ENCODE data around the gene KIRREL3. TPM values are rescaled to one million over a fixed set of nuclear protein-coding genes. Genes with fewer than 3 reads are reported as not detected.

KIRREL3 gene
- total RNA-seq, 4 donors from 2014 or later = 0.19 TPM; not detected in 3

DNA sequence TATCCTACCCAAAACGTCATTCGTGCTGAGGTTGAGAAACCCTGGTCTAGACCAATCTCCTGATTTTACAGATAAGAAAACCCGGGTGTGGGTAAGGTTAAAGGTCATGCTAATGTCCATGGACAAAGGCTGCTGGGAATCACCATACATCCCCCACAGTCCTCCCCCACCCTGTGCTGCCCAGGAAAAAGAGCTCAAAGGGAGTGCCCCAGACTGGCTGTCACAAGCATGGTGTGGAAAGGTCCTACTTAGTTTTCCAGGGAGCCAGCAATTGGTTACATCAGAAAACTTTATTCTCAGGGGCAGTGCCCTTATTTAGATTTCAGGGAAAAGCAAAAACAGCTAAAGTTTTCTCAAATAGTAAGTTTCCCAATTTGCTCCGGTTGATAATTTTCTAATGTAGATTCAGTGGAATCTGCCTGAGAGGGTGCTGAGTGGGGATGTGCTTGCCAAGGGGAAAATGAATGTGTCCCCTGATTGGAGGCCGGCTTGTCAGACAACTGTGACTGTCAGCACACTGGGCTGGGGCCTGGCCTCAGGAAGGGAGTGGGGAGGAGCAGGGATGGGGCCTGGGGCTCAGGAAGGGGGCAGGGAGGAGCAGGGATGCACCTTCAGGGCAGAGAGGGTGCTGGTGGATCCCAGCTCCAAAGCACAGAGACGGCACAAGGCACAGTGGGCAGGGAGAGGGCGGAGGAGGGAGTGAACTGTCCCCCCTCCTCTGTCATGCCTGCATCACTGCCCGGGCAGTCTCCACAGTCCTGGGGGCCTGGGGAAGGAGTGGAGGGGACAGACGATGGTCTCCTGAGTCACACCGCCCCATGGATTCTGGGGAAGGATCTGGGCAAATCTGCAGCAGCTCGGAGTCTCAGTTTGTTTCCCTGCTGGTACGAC, 263.6 kb downstream of the KIRREL3 start:
- no peak overlapping the region for H3K4me3 ChIP-seq
- H3K36me3 ChIP-seq = no peaks in the 10 kb centered on the region
- H3K27me3 ChIP-seq = no peaks in the 10 kb centered on the region
- no peak for DNase-seq
- H3K4me1 ChIP-seq = no peaks in the 10 kb centered on the region
- H3K27ac ChIP-seq = no peak overlapping the region
- no peaks in the 10 kb centered on the region for H3K9me3 ChIP-seq
- WGBS, 2 donors = 67 to 84% methylated on average over 8 to 9 of the region's 12 CpGs
- TF ChIP-seq POLR2A (IDR thresholded peaks at IDR 0.05) = no peak
- TF ChIP-seq, protein P1, sequence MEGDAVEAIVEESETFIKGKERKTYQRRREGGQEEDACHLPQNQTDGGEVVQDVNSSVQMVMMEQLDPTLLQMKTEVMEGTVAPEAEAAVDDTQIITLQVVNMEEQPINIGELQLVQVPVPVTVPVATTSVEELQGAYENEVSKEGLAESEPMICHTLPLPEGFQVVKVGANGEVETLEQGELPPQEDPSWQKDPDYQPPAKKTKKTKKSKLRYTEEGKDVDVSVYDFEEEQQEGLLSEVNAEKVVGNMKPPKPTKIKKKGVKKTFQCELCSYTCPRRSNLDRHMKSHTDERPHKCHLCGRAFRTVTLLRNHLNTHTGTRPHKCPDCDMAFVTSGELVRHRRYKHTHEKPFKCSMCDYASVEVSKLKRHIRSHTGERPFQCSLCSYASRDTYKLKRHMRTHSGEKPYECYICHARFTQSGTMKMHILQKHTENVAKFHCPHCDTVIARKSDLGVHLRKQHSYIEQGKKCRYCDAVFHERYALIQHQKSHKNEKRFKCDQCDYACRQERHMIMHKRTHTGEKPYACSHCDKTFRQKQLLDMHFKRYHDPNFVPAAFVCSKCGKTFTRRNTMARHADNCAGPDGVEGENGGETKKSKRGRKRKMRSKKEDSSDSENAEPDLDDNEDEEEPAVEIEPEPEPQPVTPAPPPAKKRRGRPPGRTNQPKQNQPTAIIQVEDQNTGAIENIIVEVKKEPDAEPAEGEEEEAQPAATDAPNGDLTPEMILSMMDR (IDR thresholded peaks at IDR 0.05) = no peak
- intact Hi-C loops (cut with DNase I) = no loop called here

DNA sequence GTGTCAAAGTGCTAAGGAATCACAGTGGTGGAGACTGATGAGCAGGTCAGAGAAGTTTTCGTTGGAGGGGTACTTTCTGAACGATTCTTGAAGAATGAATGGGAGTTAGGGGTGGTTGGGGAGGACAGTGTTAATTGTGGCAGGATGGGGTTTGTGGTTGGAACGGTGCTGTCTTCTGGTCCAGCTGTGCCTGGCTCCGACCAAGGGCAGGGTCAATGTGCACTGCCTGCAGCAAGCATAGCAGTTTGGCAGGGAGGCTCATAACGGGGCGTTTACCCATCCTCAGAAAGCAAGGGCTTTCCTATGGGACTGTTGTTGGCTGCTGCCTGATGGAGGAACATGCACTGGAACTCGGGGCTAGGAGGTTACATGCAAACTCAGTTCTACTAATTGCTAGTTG, 265.8 kb downstream of the KIRREL3 start:
- TF ChIP-seq, protein P1 (IDR thresholded peaks at IDR 0.05) = no peak
- no peak for TF ChIP-seq POLR2A (IDR thresholded peaks at IDR 0.05)
- Histone ChIP-seq H3K36me3 (no peaks in the 10 kb centered on the region), H3K9me3 (no peaks in the 10 kb centered on the region), H3K4me1 (no peaks in the 10 kb centered on the region), H3K27ac (no peak overlapping the region), H3K4me3 (no peak overlapping the region), H3K27me3 (no peaks in the 10 kb centered on the region)
- WGBS, 2 donors = 62 to 74% methylated on average over 6 to 7 of the region's 7 CpGs
- intact Hi-C loops (cut with DNase I) = no loop called here
- DNase-seq = no peak

DNA sequence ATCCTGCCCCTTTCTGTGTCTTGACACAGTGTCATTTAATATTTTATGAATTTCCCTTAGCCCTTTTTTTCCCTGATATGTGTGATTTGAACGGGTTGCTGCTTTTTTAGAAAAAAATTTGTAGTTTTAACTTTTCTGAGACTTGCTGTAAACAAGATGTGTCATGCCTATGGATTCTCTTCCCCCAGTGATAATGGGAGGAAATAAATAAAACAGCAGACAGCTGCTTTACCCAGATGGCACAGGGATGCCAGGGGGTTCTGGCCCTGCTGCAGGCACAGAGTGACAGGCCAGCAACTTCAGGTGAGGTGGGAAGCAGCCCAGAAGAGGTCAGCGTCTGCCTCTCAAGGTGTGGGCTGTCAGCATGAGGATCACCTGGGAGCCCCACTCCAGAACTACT, 266.9 kb downstream of the KIRREL3 start:
- no peak overlapping the region for H3K27ac ChIP-seq
- H3K36me3 ChIP-seq = no peaks in the 10 kb centered on the region
- TF ChIP-seq POLR2A (IDR thresholded peaks at IDR 0.05) = no peak
- TF ChIP-seq, protein P1 (IDR thresholded peaks at IDR 0.05) = no peak
- no peak for DNase-seq
- H3K27me3 ChIP-seq = no peaks in the 10 kb centered on the region
- no peaks in the 10 kb centered on the region for H3K4me1 ChIP-seq
- no peak overlapping the region for H3K4me3 ChIP-seq
- intact Hi-C loops (cut with DNase I) = no loop called here
- H3K9me3 ChIP-seq = no peaks in the 10 kb centered on the region
- WGBS, 2 donors = 18 to 61% methylated on average over 1 to 2 of the region's 2 CpGs

DNA sequence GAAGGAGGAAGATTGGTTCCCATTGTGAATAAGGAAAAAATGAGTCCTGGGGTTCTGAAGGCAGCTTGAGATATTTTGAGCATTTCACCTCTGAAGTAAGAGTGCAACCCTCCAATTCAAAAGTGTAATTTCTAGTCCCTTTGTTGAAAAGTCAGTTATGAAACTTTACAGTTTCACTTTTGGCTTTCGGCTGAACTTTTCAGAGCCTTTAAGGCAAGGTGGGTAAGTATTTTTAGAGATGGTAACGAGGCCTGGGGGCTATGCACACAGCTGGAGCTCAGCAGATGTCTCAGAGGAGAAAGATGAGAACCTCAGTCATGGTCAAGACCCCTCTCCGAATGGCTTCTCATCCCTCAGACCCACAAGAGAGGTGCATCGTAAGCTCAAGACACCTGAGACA, 267.6 kb downstream of the KIRREL3 start:
- H3K27me3 ChIP-seq = no peaks in the 10 kb centered on the region
- H3K4me3 ChIP-seq = no peak overlapping the region
- H3K9me3 ChIP-seq = no peaks in the 10 kb centered on the region
- H3K27ac ChIP-seq = no peak overlapping the region
- H3K4me1 ChIP-seq = no peaks in the 10 kb centered on the region
- intact Hi-C loops (cut with DNase I) = no loop called here
- TF ChIP-seq, protein P1 (IDR thresholded peaks at IDR 0.05) = no peak
- no peak for TF ChIP-seq POLR2A (IDR thresholded peaks at IDR 0.05)
- DNase-seq = no peak
- 55 to 78% methylated on average over 3 of the region's 4 CpGs for WGBS, 2 donors
- no peaks in the 10 kb centered on the region for H3K36me3 ChIP-seq

DNA sequence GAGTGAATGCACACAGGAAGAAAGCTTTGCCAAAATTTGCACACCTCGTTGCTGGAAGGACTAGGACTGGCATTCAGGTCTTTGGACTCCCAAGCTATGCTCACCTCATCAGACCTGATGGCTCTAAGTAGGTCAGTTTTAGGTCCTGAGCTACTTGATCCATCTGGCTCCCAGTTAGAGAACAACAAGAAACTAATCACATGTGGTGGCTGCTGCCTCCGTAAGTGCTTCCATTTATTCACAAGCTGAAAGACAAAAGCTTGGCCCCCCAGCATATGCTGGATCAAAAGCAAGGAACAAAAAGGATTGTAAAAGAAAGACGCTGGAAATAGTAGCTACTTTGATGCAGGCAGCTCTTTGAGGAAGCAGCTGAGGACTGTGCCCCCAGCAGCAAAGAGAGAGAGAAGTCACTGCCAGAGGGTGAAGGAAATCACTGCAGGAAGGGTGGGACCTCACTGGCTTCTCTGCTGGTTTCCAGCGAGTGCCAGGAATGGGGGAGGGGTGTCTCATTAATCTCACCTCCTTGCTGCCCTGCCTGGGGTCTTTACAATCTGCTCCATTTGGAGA, 268.9 kb downstream of the KIRREL3 start:
- 21 to 36% methylated on average over 3 to 4 of the region's 4 CpGs for WGBS, 2 donors
- Histone ChIP-seq H3K9me3 (no peaks in the 10 kb centered on the region), H3K27me3 (no peaks in the 10 kb centered on the region), H3K36me3 (no peaks in the 10 kb centered on the region), H3K4me3 (no peak overlapping the region), H3K4me1 (no peaks in the 10 kb centered on the region), H3K27ac (no peak overlapping the region)
- no peak for TF ChIP-seq POLR2A (IDR thresholded peaks at IDR 0.05)
- TF ChIP-seq, protein P1 (IDR thresholded peaks at IDR 0.05) = no peak
- intact Hi-C loops (cut with DNase I) = no loop called here
- DNase-seq = no peak

Measured in esophagus squamous epithelium (tissue), 5 donors.